SK-N-MC (cell line): ENCODE measurements around the gene DNMT3L.
"Not testable (repeated sequence)": the region's sequence is repeated elsewhere in the genome, so short reads cannot be mapped to it uniquely, and the experiment has no call there.

Source experiments
- DNase-seq: peaks from one replicate; pipeline ENCODE4 v3.0.0-alpha.2; 2011; ENCODE audit warnings: low read depth, low spot score
- H3K27ac ChIP-seq: fragments of 200-600 bp; sonication (generic); 2 replicates; pipeline ENCODE4 v1.5.1; 2016; ENCODE audit warnings: mixed run types
- H3K36me3 ChIP-seq: fragments of 200-600 bp; sonication (generic); 2 replicates; pipeline ENCODE4 v1.6.1; 2017; ENCODE audit warnings: antibody characterized with exemption, low read length, mixed read lengths; ENCODE audit not compliant: insufficient read depth
- H3K4me3 ChIP-seq: fragments of 200-600 bp; sonication (generic); 2 replicates; pipeline ENCODE4 v1.5.1; 2016
- H3K9ac ChIP-seq: fragments of 200-600 bp; sonication (generic); 2 replicates; pipeline ENCODE4 v1.8.0; 2017; ENCODE audit warnings: mixed run types, mixed read lengths; ENCODE audit not compliant: insufficient read length
- H3K9me3 ChIP-seq: fragments of 200-600 bp; sonication (generic); 2 replicates; pipeline ENCODE4 v1.6.1; 2017; ENCODE audit warnings: low read depth, mild to moderate bottlenecking, antibody characterized with exemption, low read length, moderate library complexity, mixed read lengths

Gene DNMT3L

GRCh38 chr21:44229561-44229960, 32.1 kb downstream of the DNMT3L start:
- not testable (repeated sequence) for H3K9me3 ChIP-seq, H3K4me3 ChIP-seq, H3K9ac ChIP-seq, H3K27ac ChIP-seq, DNase-seq, H3K36me3 ChIP-seq

- H3K4me3 ChIP-seq, H3K9ac ChIP-seq, H3K27ac ChIP-seq, DNase-seq, H3K36me3 ChIP-seq, H3K9me3 ChIP-seq: not testable (repeated sequence)
These were observed 33.6 kb downstream of the DNMT3L start for GRCh38 chr21:44228109-44228508.

GRCh38 chr21:44227614-44228013, 34.1 kb downstream of the DNMT3L start:
- H3K36me3 ChIP-seq, H3K9ac ChIP-seq, H3K27ac ChIP-seq, H3K9me3 ChIP-seq, DNase-seq, H3K4me3 ChIP-seq: not testable (repeated sequence)

- H3K9ac ChIP-seq = not testable (repeated sequence)
These were observed 36.1 kb downstream of the DNMT3L start for GRCh38 chr21:44225605-44226004.

GRCh38 chr21:44223334-44223733, 38.4 kb downstream of the DNMT3L start:
- not testable (repeated sequence) for H3K9me3 ChIP-seq, H3K27ac ChIP-seq, H3K9ac ChIP-seq, H3K36me3 ChIP-seq, H3K4me3 ChIP-seq, DNase-seq

More at GRCh38 chr21:44225605-44226004, 36.1 kb downstream of the DNMT3L start:
- not testable (repeated sequence) for H3K27ac ChIP-seq, DNase-seq, H3K36me3 ChIP-seq, H3K4me3 ChIP-seq, H3K9me3 ChIP-seq

- not testable (repeated sequence) for H3K9me3 ChIP-seq, H3K4me3 ChIP-seq, H3K27ac ChIP-seq, DNase-seq, H3K9ac ChIP-seq, H3K36me3 ChIP-seq
These were observed 41.0 kb downstream of the DNMT3L start for GRCh38 chr21:44220674-44221073.

- H3K27ac ChIP-seq, H3K4me3 ChIP-seq, H3K36me3 ChIP-seq, H3K9ac ChIP-seq, DNase-seq, H3K9me3 ChIP-seq: not testable (repeated sequence)
These were observed 43.2 kb downstream of the DNMT3L start for GRCh38 chr21:44218461-44218860.

GRCh38 chr21:44211978-44212377, 49.7 kb downstream of the DNMT3L start:
- H3K4me3 ChIP-seq, H3K36me3 ChIP-seq, H3K27ac ChIP-seq, H3K9ac ChIP-seq, DNase-seq, H3K9me3 ChIP-seq: not testable (repeated sequence)

GRCh38 chr21:44211574-44211973, 50.1 kb downstream of the DNMT3L start:
- not testable (repeated sequence) for H3K9me3 ChIP-seq, H3K27ac ChIP-seq, H3K36me3 ChIP-seq, H3K9ac ChIP-seq, H3K4me3 ChIP-seq, DNase-seq

- not testable (repeated sequence) for H3K9me3 ChIP-seq, H3K9ac ChIP-seq, H3K4me3 ChIP-seq, H3K27ac ChIP-seq, H3K36me3 ChIP-seq, DNase-seq
These were observed 53.6 kb downstream of the DNMT3L start for GRCh38 chr21:44207860-44208646.

GRCh38 chr21:44206698-44207676, 54.7 kb downstream of the DNMT3L start:
- not testable (repeated sequence) for DNase-seq, H3K4me3 ChIP-seq, H3K27ac ChIP-seq, H3K9me3 ChIP-seq, H3K36me3 ChIP-seq, H3K9ac ChIP-seq

GRCh38 chr21:44206187-44206586, 55.5 kb downstream of the DNMT3L start:
- H3K27ac ChIP-seq, H3K9ac ChIP-seq, H3K4me3 ChIP-seq, H3K36me3 ChIP-seq, H3K9me3 ChIP-seq, DNase-seq: not testable (repeated sequence)

- not testable (repeated sequence) for H3K27ac ChIP-seq, H3K9me3 ChIP-seq, H3K4me3 ChIP-seq, H3K36me3 ChIP-seq, H3K9ac ChIP-seq, DNase-seq
These were observed 59.0 kb downstream of the DNMT3L start for GRCh38 chr21:44202590-44203299.

GRCh38 chr21:44199997-44200396, 61.7 kb downstream of the DNMT3L start:
- not testable (repeated sequence) for H3K9me3 ChIP-seq, H3K27ac ChIP-seq, H3K4me3 ChIP-seq, H3K9ac ChIP-seq, DNase-seq, H3K36me3 ChIP-seq
